H1 (cell line): ENCODE results near the gene ADCY5. TPM values are rescaled to one million over a fixed set of nuclear protein-coding genes. Genes with fewer than 3 reads are reported as not detected.

Source experiments
- CTCF ChIA-PET: fragments of 300-600 bp; sonication (Branson Sonifier 250); formaldehyde crosslinking; loops from one replicate; lab custom pipeline; 2021; ENCODE audit not compliant: partially characterized antibody; lab: Charles Lee
- POLR2A ChIA-PET: fragments of 300-600 bp; sonication (Branson Sonifier 250); formaldehyde crosslinking; loops from one replicate; lab custom pipeline; 2021; ENCODE audit warnings: inconsistent platforms; ENCODE audit not compliant: partially characterized antibody; lab: Charles Lee
- DNase-seq, 2 experiments: peaks; one replicate each; pipeline versions ENCODE4 v3.0.0 to v3.0.0-alpha.2; 2010 to 2022; ENCODE audit warnings: low spot score in 2 of 2, low read depth in 1 of 2, mixed read lengths in 1 of 2
- FAIRE-seq: peaks from 2 replicates; lab custom pipeline; 2011; peaks lifted over from hg19 to GRCh38; lab: Jason Lieb, UNC
- H2AFZ ChIP-seq: 2 replicates; pipeline ENCODE4 v1.8.1; 2012; ENCODE audit warnings: low read length, inconsistent platforms
- H2AK5ac ChIP-seq: 2 replicates; pipeline ENCODE4 v1.6.1; 2013; ENCODE audit warnings: low read depth, low read length
- H2BK120ac ChIP-seq: replicated peaks from 2 replicates; pipeline ENCODE3; 2013; ENCODE audit warnings: low read depth, low read length, inconsistent platforms
- H2BK12ac ChIP-seq: 2 replicates; pipeline ENCODE4 v1.6.1; 2013; ENCODE audit warnings: low read depth, low read length
- H2BK15ac ChIP-seq: 2 replicates; pipeline ENCODE4 v1.6.1; 2013; ENCODE audit warnings: low read length
- H2BK20ac ChIP-seq: 2 replicates; pipeline ENCODE4 v1.6.1; 2013; ENCODE audit warnings: low read length
- H2BK5ac ChIP-seq: 2 replicates; pipeline ENCODE4 v1.6.1; 2013; ENCODE audit warnings: low read depth, low read length
- H3K14ac ChIP-seq: 2 replicates; pipeline ENCODE4 v1.6.1; 2013; ENCODE audit warnings: inconsistent platforms; ENCODE audit not compliant: insufficient read length
- H3K18ac ChIP-seq: 2 replicates; pipeline ENCODE4 v1.6.1; 2013; ENCODE audit warnings: low read length; ENCODE audit errors: extremely low read depth
- H3K23ac ChIP-seq: 2 replicates; pipeline ENCODE4 v1.6.1; 2013; ENCODE audit warnings: inconsistent platforms; ENCODE audit not compliant: insufficient read length
- H3K23me2 ChIP-seq: 2 replicates; pipeline ENCODE4 v1.6.1; 2013; ENCODE audit warnings: low read depth, low read length
- H3K27ac ChIP-seq: 2 replicates; pipeline ENCODE4 v1.6.1; 2011; ENCODE audit warnings: low read depth, low read length, inconsistent platforms
- H3K27me3 ChIP-seq, 4 experiments: replicated peaks in 1 of 4; 1 replicate in 1 of 4; 2 replicates in 3 of 4; pipeline versions ENCODE4 v1.6.1 to v1.8.1; 2011 to 2013; ENCODE audit warnings: low read length in 3 of 4, mild to moderate bottlenecking in 3 of 4, inconsistent platforms in 2 of 4, mixed read lengths in 2 of 4, moderate library complexity in 1 of 4; ENCODE audit not compliant: control insufficient read depth in 3 of 4, insufficient read depth in 3 of 4; ENCODE audit errors: extremely low read depth in 1 of 4
- H3K36me3 ChIP-seq, 4 experiments: 2 replicates each; pipeline versions ENCODE4 v1.6.1 to v1.8.1; 2011 to 2013; ENCODE audit warnings: mild to moderate bottlenecking in 4 of 4, low read length in 3 of 4, moderate library complexity in 2 of 4, control low read depth in 1 of 4, inconsistent platforms in 1 of 4; ENCODE audit not compliant: insufficient read depth in 4 of 4, control insufficient read depth in 2 of 4
- H3K4ac ChIP-seq: replicated peaks from 2 replicates; pipeline ENCODE3; 2013; ENCODE audit warnings: low read length, low read depth, mixed read lengths, inconsistent platforms; ENCODE audit not compliant: insufficient read length
- H3K4me1 ChIP-seq, 4 experiments: replicated peaks in 1 of 4; 1 replicate in 1 of 4; 2 replicates in 3 of 4; pipeline versions ENCODE4 v1.6.1 to v1.8.1; 2011 to 2013; ENCODE audit warnings: low read length in 3 of 4, inconsistent platforms in 2 of 4, mixed read lengths in 1 of 4; ENCODE audit not compliant: insufficient read depth in 4 of 4, control insufficient read depth in 3 of 4
- H3K4me2 ChIP-seq, 2 experiments: 2 replicates each; pipeline versions ENCODE4 v1.6.1 to v1.8.1; 2011 to 2013; ENCODE audit warnings: low read depth in 2 of 2, low read length in 2 of 2, control low read depth in 1 of 2, inconsistent platforms in 1 of 2, mild to moderate bottlenecking in 1 of 2; ENCODE audit not compliant: insufficient read depth in 1 of 2
- H3K4me3 ChIP-seq, 4 experiments: fragments of 200-600, 300-600 bp in 1 of 4; sonication (generic), shearing (Covaris generic), sonication (Bioruptor Twin) in 1 of 4; 2 replicates each; pipeline versions ENCODE4 v1.5.1 to v1.8.1; 2011 to 2016; ENCODE audit warnings: low read length in 4 of 4, low read depth in 3 of 4, control low read depth in 2 of 4, inconsistent platforms in 2 of 4, mild to moderate bottlenecking in 2 of 4, mixed read lengths in 1 of 4, moderate library complexity in 1 of 4; ENCODE audit not compliant: insufficient read depth in 2 of 4; ENCODE audit errors: extremely low read depth in 1 of 4
- H3K56ac ChIP-seq: replicated peaks from 2 replicates; pipeline ENCODE3; 2013; ENCODE audit warnings: low read depth, mild to moderate bottlenecking, mixed read lengths, low read length, inconsistent platforms; ENCODE audit not compliant: insufficient read length
- H3K79me1 ChIP-seq: 2 replicates; pipeline ENCODE4 v1.6.1; 2013; ENCODE audit warnings: low read depth, low read length, control low read depth
- H3K79me2 ChIP-seq, 2 experiments: 2 replicates each; pipeline versions ENCODE4 v1.6.1 to v1.8.1; 2012 to 2013; ENCODE audit warnings: low read length in 2 of 2, mild to moderate bottlenecking in 2 of 2, inconsistent platforms in 1 of 2; ENCODE audit not compliant: insufficient read depth in 2 of 2, control insufficient read depth in 1 of 2
- H3K9ac ChIP-seq, 4 experiments: replicated peaks in 1 of 4; 1 replicate in 1 of 4; 2 replicates in 3 of 4; pipeline versions ENCODE4 v1.6.1 to v1.8.1; 2011 to 2013; ENCODE audit warnings: low read depth in 3 of 4, low read length in 3 of 4, control low read depth in 2 of 4, mild to moderate bottlenecking in 2 of 4, moderate library complexity in 2 of 4, inconsistent platforms in 1 of 4; ENCODE audit errors: extremely low read depth in 1 of 4
- H3K9me3 ChIP-seq, 2 experiments: 2 replicates each; pipeline versions ENCODE4 v1.6.1 to v1.8.1; 2012 to 2013; ENCODE audit warnings: mild to moderate bottlenecking in 2 of 2, moderate library complexity in 2 of 2, control low read depth in 1 of 2, inconsistent platforms in 1 of 2, low read depth in 1 of 2, low read length in 1 of 2, mixed read lengths in 1 of 2; ENCODE audit not compliant: insufficient read depth in 2 of 2
- H4K20me1 ChIP-seq, 2 experiments: replicated peaks in 1 of 2; 2 replicates each; pipeline versions ENCODE3 to v1.8.1; 2011 to 2013; ENCODE audit warnings: inconsistent platforms in 2 of 2, low read length in 2 of 2, mild to moderate bottlenecking in 1 of 2; ENCODE audit not compliant: insufficient read depth in 2 of 2, control insufficient read depth in 1 of 2
- H4K5ac ChIP-seq: 2 replicates; pipeline ENCODE4 v1.6.1; 2013; ENCODE audit warnings: low read length, low read depth, mixed read lengths, inconsistent platforms; ENCODE audit not compliant: insufficient read length
- H4K8ac ChIP-seq: 2 replicates; pipeline ENCODE4 v1.8.0; 2013; ENCODE audit warnings: mild to moderate bottlenecking, moderate library complexity, low read length, inconsistent platforms; ENCODE audit not compliant: insufficient read depth; ENCODE audit errors: extremely low read depth
- H4K91ac ChIP-seq: replicated peaks from 2 replicates; pipeline ENCODE3; 2013; ENCODE audit warnings: low read length, mixed read lengths, inconsistent platforms; ENCODE audit not compliant: insufficient read length
- BACH1 ChIP-seq: IDR thresholded peaks from 2 replicates; pipeline ENCODE4 v1.6.1; 2012; ENCODE audit warnings: low read length, improper control_type of control experiment
- CBX5 ChIP-seq: fragments of 300-800, 300-1000 bp; sonication (generic); IDR thresholded peaks from 2 replicates; pipeline ENCODE4 v1.7.1; 2016; ENCODE audit warnings: antibody characterized with exemption, low read length, low read depth
- SP1 ChIP-seq: IDR thresholded peaks from 2 replicates; pipeline ENCODE4 v1.6.1; 2011; ENCODE audit warnings: low read depth, low read length
- SP2 ChIP-seq: IDR thresholded peaks from 2 replicates; pipeline ENCODE4 v1.6.1; 2012; ENCODE audit warnings: mild to moderate bottlenecking, low read length, inconsistent platforms
- TAF7 ChIP-seq: optimal IDR thresholded peaks from 2 replicates; pipeline ENCODE3; 2011; ENCODE audit warnings: low read depth, mild to moderate bottlenecking, inconsistent platforms, low read length, moderate library complexity, borderline replicate concordance
- TCF12 ChIP-seq: IDR thresholded peaks from 2 replicates; pipeline ENCODE4 v1.6.1; 2011; ENCODE audit warnings: low read depth, mild to moderate bottlenecking, low read length
- WGBS, 2 experiments: shearing (Covaris generic) in 1 of 2; methylation state at CpG; one replicate each; pipeline versions ENCODE4 v1.1.6 to v1.1.7; 2013 to 2015; ENCODE audit warnings: low lambda C conversion rate in 2 of 2, mixed read lengths in 2 of 2, inconsistent platforms in 1 of 2, low coverage in 1 of 2, missing lambda C conversion rate in 1 of 2; ENCODE audit not compliant: insufficient replicate concordance in 2 of 2, insufficient coverage in 1 of 2, insufficient read length in 1 of 2; ENCODE audit errors: extremely low coverage in 1 of 2, missing lambda C conversion rate in 1 of 2; 5-methylcytosine and 5-hydroxymethylcytosine counted together
- polyA plus RNA-seq, 7 experiments: library from polyadenylated mRNA; depleted of rRNA in 3 of 7; stranded (reverse) in 5 of 7; unstranded in 2 of 7; fragments of >200 nt in 5 of 7; fragments of 200-250 nt in 2 of 7; gene quantifications; 1 replicate in 5 of 7; 2 replicates in 1 of 7; 4 replicates in 1 of 7; pipeline versions ENCODE4 v1.2.1 to v1.2.3, GENCODE V29; 2011 to 2013; ENCODE audit warnings: missing spikeins in 2 of 7, mixed read lengths in 2 of 7
- total RNA-seq: library from RNA; stranded (reverse); fragmentation: NEBNext Ultra II Directional; extraction: Animal tissue kit (Norgen Biotek cat#: 25700); gene quantifications from 2 replicates; pipeline ENCODE4 v1.2.1, GENCODE V29; 2021

ADCY5 gene
- total and polyA plus RNA-seq, 2 of the 8 experiments (the other 6 are each of a cell fraction or from before 2014, with no cell fraction given) = 18.9 to 40.8 TPM

DNA sequence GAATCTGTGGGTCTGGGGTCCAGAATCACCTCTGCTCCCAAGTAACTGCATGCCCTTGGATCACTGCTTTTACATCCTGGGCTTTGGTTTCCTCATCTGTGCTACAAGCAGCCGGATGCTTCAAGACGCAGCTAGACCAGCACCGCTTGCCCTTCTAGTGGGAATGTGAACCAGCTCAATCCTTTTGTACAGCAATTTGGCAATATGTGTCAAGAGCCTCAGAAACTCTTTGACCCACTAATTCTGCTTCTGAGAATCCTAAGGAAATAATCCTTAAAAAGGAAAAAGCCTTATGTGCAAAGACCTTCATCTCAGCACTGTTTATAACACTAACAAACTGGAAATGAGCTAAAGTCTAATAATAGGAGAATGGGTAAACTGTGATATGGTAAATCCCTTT, 48.7 kb downstream of the ADCY5 start:
- DNase-seq = no peak
- Histone ChIP-seq H3K23me2 (no peaks in the 10 kb centered on the region), H3K36me3 (no peaks in the 10 kb centered on the region), H4K20me1 (peaks cover 0 to 1% of the 10 kb centered on the region in 2 experiments), H3K23ac (no peak overlapping the region), H2BK12ac (no peak overlapping the region), H3K18ac (no peak overlapping the region), H2BK5ac (no peak overlapping the region), H4K8ac (no peak overlapping the region), H3K4ac (no peak overlapping the region), H2BK120ac (no peak overlapping the region), H2AFZ (no peak overlapping the region), H3K4me2 (no peak overlapping the region), H3K79me1 (no peaks in the 10 kb centered on the region), H3K4me1 (no peaks in the 10 kb centered on the region), H3K9ac (no peak overlapping the region), H3K27me3 (no peaks in the 10 kb centered on the region), H3K79me2 (no peaks in the 10 kb centered on the region), H2BK15ac (no peak overlapping the region), H3K27ac (no peak overlapping the region), H3K56ac (no peak overlapping the region), H3K14ac (no peak overlapping the region), H4K5ac (no peak overlapping the region), H2BK20ac (no peak overlapping the region), H4K91ac (no peak overlapping the region), H2AK5ac (no peak overlapping the region), H3K4me3 (no peak overlapping the region), H3K9me3 (no peaks in the 10 kb centered on the region)
- FAIRE-seq = peak; percentile 7
- ChIA-PET CTCF (interaction anchor here (0.9 to 2.4 kb wide), 9 partner anchors 8 to 90 kb away, joined by 3 to 11 read pairs (median 3); no protein-coding TSS in a partner anchor), POLR2A (no interaction called here)
- no peak for TF ChIP-seq SP2
- no peak for TF ChIP-seq SP1
- no peak for TF ChIP-seq TAF7
- no peak for TF ChIP-seq CBX5
- TF ChIP-seq BACH1 = no peak
- no peak for TF ChIP-seq TCF12
- WGBS, 2 experiments = 93% methylated on average over 3 of the region's 3 CpGs; no CpG with 5 or more reads in 1 of the 2 experiments
